ENCODE data around the gene GREB1L. TPM values are rescaled to one million over a fixed set of nuclear protein-coding genes. Genes with fewer than 3 reads are reported as not detected.

The GREB1L gene
- total and polyA plus RNA-seq, 10 of the 15 experiments (the other 5 are each of a cell fraction or from before 2014, with no cell fraction given), result under 0.01 to 0.11 (median 0.03) TPM; not detected in 1

DNA sequence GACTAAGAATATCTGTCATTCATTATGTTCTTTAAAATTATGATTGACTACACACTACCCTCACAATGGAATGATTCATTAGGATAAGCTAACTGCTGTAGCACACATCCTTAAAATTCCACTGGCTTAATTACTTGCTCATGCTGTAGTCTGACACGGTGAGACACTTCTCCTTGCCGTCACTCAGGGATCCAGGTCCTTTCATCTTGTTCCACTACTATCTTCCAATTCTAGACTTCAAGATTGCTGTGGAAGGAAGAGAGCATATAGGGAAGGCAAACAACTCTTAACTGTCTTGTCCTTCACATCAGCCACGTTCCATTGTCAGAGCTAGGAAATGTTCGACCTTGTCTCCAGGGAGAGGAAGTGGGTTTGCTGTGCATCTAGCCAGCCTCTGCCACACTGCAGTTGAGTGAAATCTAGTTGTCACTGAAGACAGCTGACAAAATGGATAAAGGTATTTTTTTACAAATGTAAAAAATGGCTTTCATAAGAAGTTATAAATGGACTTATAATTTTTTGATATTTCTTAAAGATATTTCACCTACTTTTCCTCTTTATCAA is 30.1 kb downstream of the GREB1L start:
- ChIA-PET RAD21 (ENCODE audit: unreplicated experiment) (no interaction called here), CTCF (interaction anchor here (0.6 kb wide), 1 partner anchor 1337 kb away, joined by 4 read pairs; no protein-coding TSS in a partner anchor), POLR2A (interaction anchor here (0.5 kb wide), 1 partner anchor 317 kb away, joined by 3 read pairs; no protein-coding TSS in a partner anchor), SMC1A (ENCODE audit: uncharacterized antibody, unreplicated experiment) (no interaction called here)
- no peak for ATAC-seq
- DNase-seq (ENCODE audit: low read depth, low spot score), result no peak
- Histone ChIP-seq H2AFZ (ENCODE audit: control insufficient read depth, low read depth, low read length) (no peak overlapping the region), H4K20me1 (ENCODE audit: control insufficient read depth, insufficient read depth) (no peaks in the 10 kb centered on the region), H3K4me3 (no peak overlapping the region), H3K4me1 (ENCODE audit: control insufficient read depth, insufficient read depth, low read length) (no peaks in the 10 kb centered on the region), H3K9me3 (replicated peaks; ENCODE audit: control insufficient read depth, insufficient read depth, low read length) (no peaks in the 10 kb centered on the region), H3K36me3 (ENCODE audit: control insufficient read depth in 2 of 2, insufficient read depth in 2 of 2, low read length in 1 of 2) (no peaks in the 10 kb centered on the region), H3K27me3 (replicated peaks in 1 of 2; ENCODE audit: control insufficient read depth in 2 of 2, insufficient read depth in 2 of 2, low read length in 1 of 2) (no peaks in the 10 kb centered on the region), H3K4me2 (ENCODE audit: control insufficient read depth, insufficient read depth) (no peak overlapping the region), H3K27ac (ENCODE audit: control insufficient read depth, insufficient read depth) (no peak overlapping the region), H3K79me2 (ENCODE audit: control insufficient read depth, insufficient read depth, low read length) (no peaks in the 10 kb centered on the region), H3K9ac (ENCODE audit: control insufficient read depth, insufficient read depth, low read length) (no peak overlapping the region)
- FAIRE-seq, result no peak
- BruUV-seq (replicated peaks), result no TSS peak
- intact Hi-C loops (cut with micrococcal nuclease; ENCODE audit: unreplicated experiment) (no loop called here), in situ Hi-C loops (cut with MboI) (no loop called here)
- WGBS (ENCODE audit: insufficient coverage, insufficient replicate concordance, low lambda C conversion rate, missing lambda C conversion rate), result 25% methylated on average over 4 of the region's 4 CpGs
- TF ChIP-seq SMARCA5 (IDR thresholded peaks at IDR 0.05) (no peak), SP1 (IDR thresholded peaks at IDR 0.05; ENCODE audit: low read depth, low read length) (no peak), DPF2 (IDR thresholded peaks at IDR 0.05) (no peak), ZNF687 (IDR thresholded peaks at IDR 0.05) (no peak)

All from GM12878 (cell line).